ENCODE results near the gene CFDP1.

GRCh38 chr16:75383141-75383540 is 50.2 kb downstream of the CFDP1 start:
- TF ChIP-seq POLR2AphosphoS5 (IDR thresholded peaks at IDR 0.05), result no peak
- TF ChIP-seq CTCF (IDR thresholded peaks at IDR 0.05), result no peak
- TF ChIP-seq POLR2A (IDR thresholded peaks at IDR 0.05; ENCODE audit: low read depth), result no peak
- TF ChIP-seq EP300 (IDR thresholded peaks at IDR 0.05), result no peak
